Neuronal stem cell (in vitro differentiated cells): Measurements from ENCODE around the gene INSYN1.
"Not testable (repeated sequence)": the region's sequence is repeated elsewhere in the genome, so short reads cannot be mapped to it uniquely, and the experiment has no call there.

ENCODE experiments used
- DNase-seq: peaks from one replicate; pipeline ENCODE4 v3.0.0-alpha.2; 2013; ENCODE audit warnings: low spot score
- H2AFZ ChIP-seq: one replicate; pipeline ENCODE4 v1.6.1; 2013; ENCODE audit warnings: mild to moderate bottlenecking, low read length, inconsistent platforms
- H2AK5ac ChIP-seq: 2 replicates; pipeline ENCODE4 v1.6.1; 2013; ENCODE audit warnings: low read depth, mild to moderate bottlenecking, inconsistent platforms, low read length, moderate library complexity, mixed read lengths
- H2BK120ac ChIP-seq: 2 replicates; pipeline ENCODE4 v1.6.1; 2013; ENCODE audit warnings: low read depth, mild to moderate bottlenecking, inconsistent platforms, low read length, moderate library complexity, mixed read lengths
- H2BK12ac ChIP-seq: one replicate; pipeline ENCODE4 v1.6.1; 2013; ENCODE audit warnings: low read length, inconsistent platforms
- H2BK15ac ChIP-seq: 2 replicates; pipeline ENCODE4 v1.6.1; 2013; ENCODE audit warnings: mild to moderate bottlenecking, low read length, inconsistent platforms, mixed read lengths
- H2BK5ac ChIP-seq: one replicate; pipeline ENCODE4 v1.6.1; 2013; ENCODE audit warnings: inconsistent platforms, mild to moderate bottlenecking, low read length, moderate library complexity
- H3K14ac ChIP-seq: one replicate; pipeline ENCODE4 v1.6.1; 2013; ENCODE audit warnings: low read length, inconsistent platforms
- H3K18ac ChIP-seq: 2 replicates; pipeline ENCODE4 v1.6.1; 2013; ENCODE audit warnings: low read length, inconsistent platforms
- H3K23ac ChIP-seq: 2 replicates; pipeline ENCODE4 v1.6.1; 2013; ENCODE audit warnings: low read depth, mild to moderate bottlenecking, mixed read lengths, low read length, inconsistent platforms; ENCODE audit not compliant: poor library complexity
- H3K27ac ChIP-seq: replicated peaks from 3 replicates; pipeline ENCODE4 v1.5.1; 2013; ENCODE audit warnings: low read length, inconsistent platforms
- H3K27me3 ChIP-seq, 3 experiments: 2 replicates each; pipeline ENCODE4 v1.6.1; 2013; ENCODE audit warnings: low read length in 3 of 3, mild to moderate bottlenecking in 2 of 3, inconsistent platforms in 1 of 3, low read depth in 1 of 3, mixed read lengths in 1 of 3, moderate library complexity in 1 of 3; ENCODE audit not compliant: control insufficient read depth in 3 of 3, insufficient read depth in 3 of 3
- H3K36me3 ChIP-seq, 2 donors: replicated peaks in 1 of 2; 2 replicates each; pipeline ENCODE4 v1.6.1; 2013; ENCODE audit warnings: low read length in 2 of 2; ENCODE audit not compliant: control insufficient read depth in 2 of 2, insufficient read depth in 2 of 2
- H3K4ac ChIP-seq: 2 replicates; pipeline ENCODE4 v1.6.1; 2013; ENCODE audit warnings: inconsistent platforms, mild to moderate bottlenecking, low read length, moderate library complexity
- H3K4me1 ChIP-seq, 2 donors: 1 replicate in 1 of 2; 2 replicates in 1 of 2; pipeline ENCODE4 v1.6.1; 2013; ENCODE audit warnings: low read length in 2 of 2, low read depth in 1 of 2; ENCODE audit not compliant: control insufficient read depth in 2 of 2, insufficient read depth in 1 of 2
- H3K4me2 ChIP-seq: one replicate; pipeline ENCODE4 v1.6.1; 2013; ENCODE audit warnings: mild to moderate bottlenecking, low read length, inconsistent platforms; ENCODE audit not compliant: insufficient read depth, poor library complexity, severe bottlenecking
- H3K4me3 ChIP-seq, 2 donors: 2 replicates each; pipeline ENCODE4 v1.5.1; 2013; ENCODE audit warnings: low read length in 2 of 2, mild to moderate bottlenecking in 2 of 2, inconsistent platforms in 1 of 2, moderate library complexity in 1 of 2
- H3K79me1 ChIP-seq: one replicate; pipeline ENCODE4 v1.6.1; 2013; ENCODE audit warnings: low read depth, mild to moderate bottlenecking, inconsistent platforms, low read length, moderate library complexity
- H3K9ac ChIP-seq: one replicate; pipeline ENCODE4 v1.6.1; 2013; ENCODE audit warnings: mild to moderate bottlenecking, low read depth, low read length, inconsistent platforms; ENCODE audit not compliant: poor library complexity
- H3K9me3 ChIP-seq, 2 donors: replicated peaks in 1 of 2; 2 replicates each; pipeline versions ENCODE3 to v1.6.1; 2013; ENCODE audit warnings: low read length in 2 of 2, mild to moderate bottlenecking in 2 of 2, inconsistent platforms in 1 of 2, low read depth in 1 of 2, mixed read lengths in 1 of 2, moderate library complexity in 1 of 2; ENCODE audit not compliant: control insufficient read depth in 2 of 2, insufficient read depth in 1 of 2
- H4K8ac ChIP-seq: one replicate; pipeline ENCODE4 v1.6.1; 2013; ENCODE audit warnings: low read depth, mild to moderate bottlenecking, inconsistent platforms, low read length, moderate library complexity
- H4K91ac ChIP-seq: one replicate; pipeline ENCODE4 v1.6.1; 2013; ENCODE audit warnings: low read length, low read depth, mild to moderate bottlenecking, inconsistent platforms; ENCODE audit not compliant: poor library complexity
- WGBS, 2 donors: extraction: QIAGEN DNeasy Blood & Tissue Kit; methylation state at CpG; one replicate each; pipeline ENCODE4 v1.1.7; 2013; ENCODE audit warnings: missing lambda C conversion rate in 2 of 2, mixed read lengths in 1 of 2; ENCODE audit not compliant: insufficient read length in 2 of 2, insufficient replicate concordance in 1 of 2; ENCODE audit errors: extremely low coverage in 2 of 2; 5-methylcytosine and 5-hydroxymethylcytosine counted together

INSYN1 gene

DNA sequence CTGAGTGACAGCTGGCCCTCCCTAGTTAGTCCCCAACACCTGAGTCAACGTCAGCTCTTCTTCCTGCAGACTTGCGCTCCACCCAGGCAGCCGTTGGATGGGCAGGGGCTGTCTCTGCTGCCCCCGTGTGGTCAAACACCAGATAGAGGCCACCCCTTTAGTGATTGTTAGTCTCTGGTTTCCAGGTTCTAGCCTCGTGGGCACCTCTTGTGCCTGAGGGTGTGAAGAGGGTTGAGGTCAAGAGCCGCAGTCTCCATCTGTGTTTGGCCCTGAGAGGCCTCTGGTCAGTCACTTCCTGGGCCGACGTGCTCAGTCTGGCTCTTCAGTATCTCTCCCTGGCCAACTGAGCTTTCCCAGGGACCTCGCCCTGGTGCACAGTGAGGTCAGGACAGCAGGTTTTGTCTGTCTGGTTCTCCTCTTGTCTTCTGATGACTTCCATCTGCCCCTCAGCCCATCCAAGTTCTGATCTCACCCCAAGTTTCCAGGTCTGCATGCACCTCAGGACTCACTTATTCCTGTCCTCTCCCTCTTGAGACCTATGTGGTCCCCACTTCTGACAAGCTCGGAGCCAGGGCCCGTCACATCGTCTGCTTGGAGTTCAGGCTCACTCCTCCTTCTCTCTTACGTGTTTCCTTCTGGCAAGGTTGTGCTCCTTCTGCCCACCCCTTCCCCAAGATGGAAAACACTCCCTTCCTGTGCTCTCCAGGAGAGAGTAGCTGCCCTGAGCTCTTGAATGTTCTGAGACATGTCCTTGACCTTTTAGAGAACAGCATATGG, 48.1 kb downstream of the INSYN1 start:
- Histone ChIP-seq H3K36me3 (peaks cover 51 to 92% of the 10 kb centered on the region in 2 donors), H3K4ac (no peak overlapping the region), H2BK120ac (no peak overlapping the region), H3K18ac (no peak overlapping the region), H4K8ac (no peak overlapping the region), H3K14ac (no peak overlapping the region), H3K9ac (no peak overlapping the region), H3K79me1 (peaks cover 10% of the 10 kb centered on the region), H2AK5ac (no peak overlapping the region), H3K4me1 (no peaks in the 10 kb centered on the region), H2BK15ac (no peak overlapping the region), H3K4me3 (no peak overlapping the region), H3K27me3 (no peaks in the 10 kb centered on the region), H2BK12ac (no peak overlapping the region), H2AFZ (no peak overlapping the region), H3K9me3 (no peaks in the 10 kb centered on the region), H4K91ac (no peak overlapping the region), H3K27ac (no peak overlapping the region), H3K4me2 (no peak overlapping the region), H2BK5ac (no peak overlapping the region), H3K23ac (no peak overlapping the region)
- no peak for DNase-seq
- WGBS, 2 donors: no CpG with 5 or more reads among the region's 13 CpGs

DNA sequence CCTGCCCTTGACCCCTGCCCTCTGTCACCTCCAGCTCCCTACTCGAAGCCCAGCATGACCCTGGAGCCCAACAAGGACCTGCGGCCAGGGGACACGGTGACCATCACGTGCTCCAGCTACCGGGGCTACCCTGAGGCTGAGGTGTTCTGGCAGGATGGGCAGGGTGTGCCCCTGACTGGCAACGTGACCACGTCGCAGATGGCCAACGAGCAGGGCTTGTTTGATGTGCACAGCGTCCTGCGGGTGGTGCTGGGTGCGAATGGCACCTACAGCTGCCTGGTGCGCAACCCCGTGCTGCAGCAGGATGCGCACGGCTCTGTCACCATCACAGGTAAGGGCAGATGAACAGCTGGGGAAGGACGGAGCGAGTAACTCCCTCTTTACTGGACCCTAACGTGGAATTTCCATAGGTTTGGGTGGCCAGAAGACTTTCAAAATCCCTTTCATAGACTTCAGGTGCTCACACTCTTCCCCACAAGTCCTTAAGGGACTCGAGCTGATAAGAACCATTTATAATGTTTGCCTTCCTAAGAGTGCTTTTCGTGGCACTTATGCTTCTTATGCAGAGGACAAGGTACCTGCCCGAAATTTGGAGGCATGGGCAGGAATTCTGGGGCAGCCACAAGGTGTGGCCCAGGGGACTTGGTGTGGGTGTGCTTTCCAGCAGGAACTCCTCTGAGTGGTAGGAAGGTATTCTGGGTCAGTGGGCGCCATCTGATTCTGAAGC, 48.8 kb downstream of the INSYN1 start:
- H4K8ac ChIP-seq, H3K4ac ChIP-seq, H2AK5ac ChIP-seq, H2BK120ac ChIP-seq, H2BK12ac ChIP-seq, H3K9me3 ChIP-seq, H3K14ac ChIP-seq, H3K27me3 ChIP-seq, H3K4me3 ChIP-seq, H3K23ac ChIP-seq, H3K18ac ChIP-seq, H3K9ac ChIP-seq, H3K27ac ChIP-seq, H2BK15ac ChIP-seq, H3K4me2 ChIP-seq, H2BK5ac ChIP-seq, H2AFZ ChIP-seq, H4K91ac ChIP-seq, H3K4me1 ChIP-seq, DNase-seq: not testable (repeated sequence)
- no CpG with 5 or more reads among the region's 23 CpGs for WGBS, 2 donors
- peaks cover 10% of the 10 kb centered on the region for H3K79me1 ChIP-seq
- H3K36me3 ChIP-seq: peaks cover 46 to 92% of the 10 kb centered on the region in 2 donors

DNA sequence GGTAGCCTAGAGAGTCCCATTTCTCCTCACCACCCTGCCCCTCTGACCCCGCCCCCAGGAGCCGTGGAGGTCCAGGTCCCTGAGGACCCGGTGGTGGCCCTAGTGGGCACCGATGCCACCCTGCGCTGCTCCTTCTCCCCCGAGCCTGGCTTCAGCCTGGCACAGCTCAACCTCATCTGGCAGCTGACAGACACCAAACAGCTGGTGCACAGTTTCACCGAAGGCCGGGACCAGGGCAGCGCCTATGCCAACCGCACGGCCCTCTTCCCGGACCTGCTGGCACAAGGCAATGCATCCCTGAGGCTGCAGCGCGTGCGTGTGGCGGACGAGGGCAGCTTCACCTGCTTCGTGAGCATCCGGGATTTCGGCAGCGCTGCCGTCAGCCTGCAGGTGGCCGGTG, 49.5 kb downstream of the INSYN1 start:
- H3K9me3 ChIP-seq, H3K4me1 ChIP-seq, H3K27me3 ChIP-seq, H4K91ac ChIP-seq, H3K9ac ChIP-seq, DNase-seq, H2AK5ac ChIP-seq, H2BK12ac ChIP-seq, H3K23ac ChIP-seq, H2BK15ac ChIP-seq, H3K4ac ChIP-seq, H3K27ac ChIP-seq, H3K14ac ChIP-seq, H3K18ac ChIP-seq, H3K4me3 ChIP-seq, H2AFZ ChIP-seq, H4K8ac ChIP-seq, H3K79me1 ChIP-seq, H3K4me2 ChIP-seq, H2BK5ac ChIP-seq, H2BK120ac ChIP-seq: not testable (repeated sequence)
- no CpG with 5 or more reads among the region's 23 CpGs for WGBS, 2 donors
- peaks cover 42 to 91% of the 10 kb centered on the region in 2 donors for H3K36me3 ChIP-seq
